Effector CD4-positive, alpha-beta T cell (primary cell): ENCODE measurements around the gene FAHD2B.
"Not testable (repeated sequence)": the region's sequence is repeated elsewhere in the genome, so short reads cannot be mapped to it uniquely, and the experiment has no call there.

ENCODE experiments used
- DNase-seq: peaks from one replicate; pipeline ENCODE4 v3.0.0-alpha.2; 2020

The FAHD2B gene

GRCh38 chr2:97067279-97068004 is 27.2 kb downstream of the FAHD2B start:
- DNase-seq, result no peak

GRCh38 chr2:97066030-97066429 is 28.7 kb downstream of the FAHD2B start:
- DNase-seq, result not testable (repeated sequence)

- DNase-seq, result not testable (repeated sequence)
Measured at GRCh38 chr2:97062020-97062419, 32.7 kb downstream of the FAHD2B start.

GRCh38 chr2:97059782-97060181 is 34.9 kb downstream of the FAHD2B start:
- DNase-seq, result not testable (repeated sequence)

GRCh38 chr2:97056150-97056549 is 38.5 kb downstream of the FAHD2B start:
- DNase-seq, result not testable (repeated sequence)

- not testable (repeated sequence) for DNase-seq
Measured at GRCh38 chr2:97050032-97050431, 44.6 kb downstream of the FAHD2B start.

- DNase-seq, result not testable (repeated sequence)
Measured at GRCh38 chr2:97048448-97048847, 46.2 kb downstream of the FAHD2B start.

- not testable (repeated sequence) for DNase-seq
Measured at GRCh38 chr2:97046676-97047075, 48.0 kb downstream of the FAHD2B start.

GRCh38 chr2:97045895-97046499 is 48.7 kb downstream of the FAHD2B start:
- DNase-seq, result not testable (repeated sequence)
